HG02763 (cell line): ENCODE results near the gene HNRNPA2B1.

Experiments
- ATAC-seq: cut with Tn5 transposase; IDR thresholded peaks from one replicate; pipeline ENCODE4 v1.9.1; 2021; ENCODE audit warnings: mild to moderate bottlenecking, moderate library complexity; ENCODE audit not compliant: unreplicated experiment

HNRNPA2B1 gene

DNA sequence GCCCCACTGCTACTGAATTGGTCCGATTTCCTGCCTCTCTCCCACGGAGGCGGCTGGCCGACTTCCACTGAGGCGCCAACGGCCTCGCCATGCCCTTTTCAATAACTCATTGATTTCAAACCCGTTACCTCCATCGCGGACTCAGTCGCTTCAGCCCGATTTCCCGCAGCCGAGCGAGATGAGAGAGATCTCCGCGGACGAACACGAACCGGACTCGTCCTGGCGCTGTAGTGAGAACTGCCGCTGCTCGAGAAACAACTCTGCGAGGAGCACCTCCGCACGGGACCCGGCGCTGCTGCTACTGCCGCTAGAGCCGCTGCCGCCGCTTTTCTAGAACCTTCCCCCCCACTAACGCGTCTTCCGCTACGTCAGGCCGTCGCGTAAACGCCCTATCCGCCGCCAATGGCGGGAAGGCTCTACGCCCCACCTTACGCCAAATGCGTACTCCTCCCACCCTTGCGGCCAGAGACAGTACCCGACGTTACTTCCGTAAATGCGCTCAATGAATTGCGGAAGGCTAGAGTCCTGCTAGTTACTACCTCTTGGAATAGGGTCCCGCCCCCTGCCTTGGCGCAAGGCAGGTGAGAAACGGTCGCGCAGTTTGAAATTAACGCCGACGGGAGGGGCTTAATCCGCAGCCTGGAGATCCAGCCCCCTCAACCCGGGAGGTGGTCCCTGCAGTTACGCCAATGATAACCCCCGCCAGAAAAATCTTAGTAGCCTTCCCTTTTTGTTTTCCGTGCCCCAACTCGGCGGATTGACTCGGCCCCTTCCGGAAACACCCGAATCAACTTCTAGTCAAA lies at the start of gene HNRNPA2B1:
TSS of gene HNRNPA2B1 (minus strand) at position 303 of the 803 bp plus-strand sequence. CDS start at position 134, 169 bp downstream.
- peak; percentile 68 for ATAC-seq

DNA sequence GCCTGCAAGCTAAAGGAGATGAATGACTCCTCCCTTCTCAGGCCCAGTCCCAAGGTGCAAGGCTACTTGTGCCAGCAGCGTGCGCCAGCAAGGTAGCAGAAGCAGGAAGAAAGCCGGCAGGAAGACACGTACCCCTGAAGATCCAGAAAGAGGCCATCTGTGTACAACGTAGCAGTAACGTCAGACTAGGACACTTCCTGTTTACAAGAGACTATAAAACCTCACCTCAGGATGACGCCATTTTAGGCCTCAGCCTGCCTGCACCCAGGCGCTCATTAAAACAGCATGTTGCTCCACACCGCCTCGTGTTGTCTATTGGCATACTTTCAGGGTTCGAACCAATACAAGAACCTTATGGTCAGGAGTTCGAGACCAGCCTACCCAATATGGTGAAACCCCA lies 49.7 kb upstream of the HNRNPA2B1 start:
- no peak for ATAC-seq

DNA sequence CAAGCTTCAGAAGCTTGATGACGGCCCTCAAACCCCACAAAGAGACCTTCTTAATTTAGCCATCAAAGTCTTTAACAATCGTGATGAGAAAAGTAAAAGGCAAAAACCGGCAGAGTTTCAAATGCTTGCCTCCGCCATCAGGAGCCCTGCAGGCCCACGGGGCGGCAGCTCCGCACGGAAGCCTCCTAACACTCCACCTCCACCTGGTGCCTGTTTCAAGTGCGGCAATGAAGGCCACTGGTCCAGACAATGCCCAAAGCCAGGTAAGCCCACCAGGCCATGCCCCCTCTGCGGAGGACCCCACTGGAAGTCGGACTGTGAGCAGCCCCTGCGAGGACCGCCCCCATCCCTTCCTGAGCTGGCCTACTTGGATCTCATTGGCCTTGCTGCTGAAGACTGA lies 44.6 kb upstream of the HNRNPA2B1 start:
- ATAC-seq = no peak

DNA sequence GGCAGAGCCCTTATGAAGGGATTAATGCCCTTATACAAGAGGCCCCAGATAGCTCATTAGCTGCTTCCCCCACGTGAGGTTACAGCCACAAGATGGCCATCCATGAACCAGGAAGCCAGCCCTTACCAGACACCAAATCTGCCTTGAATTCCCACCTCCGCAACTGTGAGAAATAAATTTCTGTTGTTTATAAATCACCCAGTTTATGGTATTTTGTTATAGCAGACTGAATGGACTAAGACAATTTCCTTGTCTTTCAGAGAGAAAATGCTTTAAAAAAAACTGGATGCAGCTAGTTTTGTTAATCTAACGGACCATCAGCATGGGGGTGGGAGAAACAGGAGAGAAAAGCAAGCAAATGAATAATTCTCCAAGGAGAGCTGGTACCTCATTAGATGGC lies 37.5 kb upstream of the HNRNPA2B1 start:
- ATAC-seq = no peak

DNA sequence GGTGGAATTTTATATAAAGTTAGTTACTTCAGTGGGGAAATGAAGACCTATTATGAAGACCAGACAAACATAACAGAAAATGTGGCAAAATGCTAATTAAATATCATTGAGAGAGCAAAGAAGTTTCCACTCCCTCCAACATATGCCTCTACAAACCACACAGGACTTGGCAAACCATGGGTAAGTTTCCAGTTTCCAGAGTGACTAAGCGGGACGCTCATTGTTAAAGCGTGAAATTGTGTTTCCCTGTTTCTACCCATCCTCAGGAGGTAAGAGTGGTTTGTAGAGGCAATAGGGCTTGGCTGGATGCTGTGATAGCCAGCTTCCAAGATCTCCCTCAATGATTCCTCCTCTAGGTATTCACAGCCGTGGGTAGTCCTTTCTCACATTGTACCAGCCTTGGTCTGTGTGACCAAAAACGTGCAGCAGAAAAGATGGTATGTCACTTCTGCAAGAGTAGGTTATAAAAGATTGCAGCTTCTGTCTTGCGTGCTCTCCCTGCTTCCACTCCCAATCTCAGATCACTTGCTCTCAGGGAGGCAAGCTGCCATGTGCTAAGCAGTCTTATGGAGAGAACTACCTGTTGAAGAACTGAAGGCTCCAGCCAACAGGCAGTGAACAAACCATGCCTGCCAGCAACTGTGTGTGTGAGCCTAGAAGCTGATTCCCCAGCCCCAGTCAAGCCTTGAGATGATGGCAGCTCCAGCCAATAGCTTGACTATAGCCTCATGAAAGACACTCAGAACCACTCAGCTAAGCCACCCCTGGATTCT lies 36.7 kb upstream of the HNRNPA2B1 start:
- no peak for ATAC-seq

DNA sequence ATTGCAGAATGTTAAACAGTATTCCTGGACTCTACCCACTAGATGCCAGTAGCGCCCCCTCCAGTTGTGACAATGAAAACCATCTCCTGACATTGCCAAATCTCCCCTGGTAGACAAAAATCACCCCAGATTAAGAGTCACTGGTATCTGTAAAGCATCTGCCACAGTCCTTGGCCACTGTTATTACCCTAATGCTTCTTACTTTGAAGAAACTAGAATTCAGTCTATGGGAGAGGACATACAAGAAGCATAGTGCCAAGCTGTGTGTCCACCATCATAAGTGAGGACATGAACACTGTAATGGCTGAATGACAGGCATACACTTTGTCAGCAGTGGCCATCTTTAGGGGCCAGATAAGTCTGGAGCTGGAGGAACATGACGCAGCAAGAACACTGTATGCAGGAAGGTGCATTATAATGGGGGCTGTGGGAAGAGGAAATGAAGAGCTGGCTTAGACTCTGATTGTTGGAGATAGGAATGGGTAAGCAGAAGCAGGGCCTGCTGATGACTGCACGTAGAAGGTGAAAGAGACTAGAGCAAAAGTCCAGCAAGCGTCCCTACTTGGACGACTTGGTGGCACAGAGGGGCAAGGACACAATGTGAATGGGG lies 33.5 kb upstream of the HNRNPA2B1 start:
- ATAC-seq = no peak

DNA sequence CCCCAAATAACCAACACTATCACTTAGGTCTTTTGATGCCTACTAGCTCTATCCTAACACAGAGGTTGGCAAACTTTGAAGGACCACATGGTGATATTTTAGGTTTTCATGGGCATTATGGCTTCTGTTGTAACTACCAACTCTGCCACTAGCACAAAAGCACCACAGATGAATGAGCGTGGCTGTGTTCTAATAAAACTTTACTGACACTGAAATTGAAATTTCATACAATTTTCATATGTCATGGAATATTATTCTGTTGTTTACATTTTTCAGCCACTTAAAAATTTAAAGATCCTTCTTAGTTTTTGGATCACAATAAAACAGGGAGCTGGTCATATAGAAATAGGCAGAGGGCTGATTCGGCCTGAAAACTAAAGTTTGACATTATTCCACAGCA lies 27.4 kb upstream of the HNRNPA2B1 start:
- no peak for ATAC-seq

DNA sequence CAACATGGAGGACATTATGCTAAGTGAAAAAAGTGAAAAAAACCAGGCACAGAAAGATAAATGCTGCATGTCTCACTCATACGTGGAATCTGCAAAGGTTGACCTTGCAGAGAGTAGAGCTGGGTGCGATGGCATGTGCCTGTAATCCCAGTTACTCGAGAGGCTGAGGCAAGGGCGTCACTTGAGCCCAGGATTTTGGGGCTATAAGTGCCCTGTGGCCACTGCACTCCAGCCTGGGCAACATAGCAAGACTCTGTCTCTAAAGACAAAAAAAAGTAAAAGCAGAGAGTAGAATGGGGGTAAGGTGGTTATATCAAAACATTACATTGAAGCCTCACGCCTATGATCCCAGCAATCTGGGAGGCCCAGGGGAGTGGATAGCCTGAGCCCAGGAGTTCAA lies 23.8 kb upstream of the HNRNPA2B1 start:
- ATAC-seq = no peak

DNA sequence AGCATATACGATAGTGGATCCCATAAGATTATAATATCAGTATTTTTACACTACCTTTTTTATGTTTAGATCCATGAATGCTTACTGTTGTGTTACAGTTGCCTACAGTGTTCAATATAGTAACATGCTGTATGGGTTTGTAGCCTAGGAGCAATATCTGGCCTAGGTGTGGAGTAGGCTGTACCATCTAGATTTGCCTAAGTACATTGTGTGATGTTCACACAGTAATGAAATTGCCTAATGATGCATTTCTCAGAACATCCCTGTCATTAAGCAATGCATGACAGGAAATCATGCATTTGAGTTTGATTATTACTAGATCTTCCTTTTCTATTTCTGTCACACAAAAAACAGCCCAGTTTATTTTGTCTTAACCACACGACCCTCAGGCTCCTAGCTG lies 15.5 kb upstream of the HNRNPA2B1 start:
- ATAC-seq = no peak

DNA sequence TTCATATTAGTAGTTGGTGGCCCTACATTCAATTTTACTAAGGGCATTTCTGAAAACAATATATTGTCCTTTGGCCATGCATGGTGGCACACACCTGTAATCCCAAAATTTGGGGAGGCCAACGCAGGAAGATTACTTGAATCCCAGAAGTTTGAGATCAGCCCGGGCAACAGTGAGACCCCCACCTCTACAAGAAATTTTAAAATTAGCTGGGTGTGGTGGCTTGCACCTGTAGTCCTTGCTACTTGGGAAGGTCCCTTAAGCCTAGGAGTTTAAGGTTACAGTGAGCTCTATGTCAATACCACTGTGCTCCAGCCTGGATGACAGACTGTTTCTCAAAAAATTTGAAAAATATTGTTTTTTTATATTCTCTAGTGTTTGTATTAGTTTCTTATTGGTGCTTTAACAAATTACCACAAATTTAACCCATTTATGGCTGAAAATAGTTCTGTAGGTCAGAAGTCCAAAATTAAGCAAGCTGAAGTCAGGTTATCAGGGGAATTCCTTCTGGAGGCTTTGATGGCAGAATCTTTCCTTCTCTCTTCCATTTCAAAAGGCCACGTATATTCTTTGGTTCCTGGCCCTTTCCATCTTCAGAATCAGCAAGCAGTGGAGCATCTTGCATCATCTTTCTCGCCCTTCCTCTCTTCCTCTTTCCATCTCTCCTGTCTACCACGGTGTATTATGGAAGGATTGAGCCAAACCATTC lies 13.4 kb upstream of the HNRNPA2B1 start:
- no peak for ATAC-seq

DNA sequence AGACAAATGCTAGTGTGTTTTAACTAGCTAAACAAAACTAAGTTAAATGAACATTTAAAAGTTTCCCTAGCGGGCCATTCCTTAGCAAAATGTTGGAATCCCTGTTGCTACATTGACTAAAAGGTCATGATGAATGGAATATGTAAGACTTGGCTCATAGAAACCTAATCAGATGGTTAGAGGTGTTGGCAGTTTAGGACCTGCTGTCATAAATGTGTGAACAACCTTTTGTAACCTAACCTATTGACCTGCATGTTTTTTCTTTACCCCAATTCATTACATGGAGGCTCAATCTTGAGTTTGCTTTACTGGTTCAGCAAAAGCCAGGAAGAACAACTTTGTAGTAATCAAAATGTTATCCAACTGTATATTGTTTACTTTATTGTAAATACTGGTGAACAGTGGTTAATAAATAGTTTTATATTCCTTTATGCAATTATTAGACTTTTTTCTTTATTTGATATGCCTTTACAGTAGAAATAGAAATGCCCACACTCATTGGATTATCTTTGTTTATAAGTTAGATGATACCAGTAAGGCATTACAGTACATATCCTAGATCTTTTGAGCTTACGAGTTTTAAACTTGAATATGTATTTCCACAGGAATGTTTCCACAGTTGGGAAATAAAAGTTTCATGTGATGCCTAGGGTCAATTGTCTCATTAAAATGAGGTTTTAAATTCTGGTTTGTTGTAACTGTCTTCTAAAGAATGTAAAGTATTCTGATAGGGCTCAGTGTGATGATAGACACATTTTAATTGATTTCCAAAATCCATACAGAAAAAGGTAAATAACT lies 12.6 kb upstream of the HNRNPA2B1 start:
- no peak for ATAC-seq

DNA sequence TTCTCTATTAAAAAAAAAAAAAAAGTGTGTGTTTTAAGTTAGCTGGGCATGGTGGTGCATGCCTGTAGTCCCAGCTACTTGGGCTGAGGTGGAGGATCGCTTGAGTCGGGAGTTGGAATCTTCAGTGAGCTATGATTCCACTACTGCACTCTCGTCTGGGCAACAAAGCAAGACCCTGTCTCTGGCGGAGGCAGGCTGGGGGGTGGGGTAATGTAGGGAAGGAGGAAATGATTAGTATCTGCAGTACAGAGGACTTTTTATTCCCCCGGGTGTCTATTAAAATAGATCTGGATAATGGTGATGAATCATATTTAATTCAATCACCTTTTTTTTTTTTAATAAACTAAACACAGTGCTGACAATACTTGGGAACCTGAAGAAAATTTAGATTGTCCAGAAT lies 7.5 kb upstream of the HNRNPA2B1 start:
- ATAC-seq = no peak

DNA sequence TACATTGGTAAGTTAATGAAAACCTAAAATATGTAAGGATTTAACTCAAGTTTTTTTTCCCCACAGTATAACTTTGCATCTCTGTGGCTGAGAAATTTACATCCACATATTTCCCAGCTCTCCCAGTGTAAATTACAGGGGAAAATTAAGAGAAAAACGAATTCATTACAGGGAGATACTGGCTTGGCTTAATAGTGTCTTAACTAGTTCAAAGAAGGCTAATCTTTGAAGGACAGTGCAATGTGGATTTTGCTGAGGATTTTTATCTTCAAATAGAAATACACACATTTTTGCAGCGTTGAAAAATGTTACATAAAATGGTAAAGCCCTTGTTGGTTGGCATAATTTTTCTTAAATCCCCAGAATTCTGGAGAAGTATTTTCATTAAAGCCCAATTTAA lies 2.5 kb upstream of the HNRNPA2B1 start:
- ATAC-seq = no peak

DNA sequence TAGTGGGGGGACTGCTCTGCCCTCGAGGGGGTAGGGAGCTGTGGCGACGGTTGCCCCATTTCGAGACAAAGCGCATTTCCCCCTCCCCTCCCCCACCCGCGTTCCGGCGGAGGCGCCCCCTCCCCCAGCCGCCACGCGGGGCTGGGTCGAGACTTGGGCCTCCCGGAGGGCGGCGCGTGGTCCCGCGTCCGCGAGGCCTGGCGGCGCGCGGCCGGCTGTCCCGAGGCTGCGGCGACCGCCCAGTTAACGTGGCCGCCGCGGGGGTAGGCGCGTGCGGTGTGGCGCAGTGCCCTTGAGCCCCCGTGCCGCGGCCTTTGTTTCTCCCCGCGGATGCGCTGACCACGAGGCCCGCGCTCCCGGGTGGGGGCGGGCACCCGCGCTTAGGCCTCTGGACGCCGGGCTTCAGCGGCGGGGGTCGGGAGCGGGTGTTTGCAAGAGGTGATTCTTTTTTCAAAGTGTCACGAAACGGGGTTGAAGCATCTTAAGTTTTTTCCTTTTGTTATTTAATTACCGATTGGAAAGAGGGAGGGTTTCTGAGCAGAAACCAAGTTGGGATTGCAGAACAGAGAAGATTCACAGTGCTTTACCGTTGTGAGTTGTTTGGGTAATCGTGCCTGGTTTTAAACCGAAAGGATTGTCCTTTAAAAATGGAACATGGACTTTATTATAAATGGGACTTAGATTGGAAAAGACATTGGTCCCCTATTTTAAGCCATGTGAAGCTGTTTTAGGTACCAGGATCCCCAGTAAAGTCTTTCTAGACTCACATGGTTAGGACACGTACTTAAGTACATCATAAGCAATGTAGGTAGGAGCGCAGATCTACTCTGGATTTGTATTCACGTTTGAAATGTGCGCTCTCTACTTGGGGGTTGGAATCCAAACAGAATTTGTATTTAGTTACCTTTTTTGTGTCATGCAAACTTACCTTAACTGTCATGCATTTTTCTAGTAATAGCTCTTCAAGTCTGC lies 1.8 kb upstream of the HNRNPA2B1 start:
- no peak for ATAC-seq

DNA sequence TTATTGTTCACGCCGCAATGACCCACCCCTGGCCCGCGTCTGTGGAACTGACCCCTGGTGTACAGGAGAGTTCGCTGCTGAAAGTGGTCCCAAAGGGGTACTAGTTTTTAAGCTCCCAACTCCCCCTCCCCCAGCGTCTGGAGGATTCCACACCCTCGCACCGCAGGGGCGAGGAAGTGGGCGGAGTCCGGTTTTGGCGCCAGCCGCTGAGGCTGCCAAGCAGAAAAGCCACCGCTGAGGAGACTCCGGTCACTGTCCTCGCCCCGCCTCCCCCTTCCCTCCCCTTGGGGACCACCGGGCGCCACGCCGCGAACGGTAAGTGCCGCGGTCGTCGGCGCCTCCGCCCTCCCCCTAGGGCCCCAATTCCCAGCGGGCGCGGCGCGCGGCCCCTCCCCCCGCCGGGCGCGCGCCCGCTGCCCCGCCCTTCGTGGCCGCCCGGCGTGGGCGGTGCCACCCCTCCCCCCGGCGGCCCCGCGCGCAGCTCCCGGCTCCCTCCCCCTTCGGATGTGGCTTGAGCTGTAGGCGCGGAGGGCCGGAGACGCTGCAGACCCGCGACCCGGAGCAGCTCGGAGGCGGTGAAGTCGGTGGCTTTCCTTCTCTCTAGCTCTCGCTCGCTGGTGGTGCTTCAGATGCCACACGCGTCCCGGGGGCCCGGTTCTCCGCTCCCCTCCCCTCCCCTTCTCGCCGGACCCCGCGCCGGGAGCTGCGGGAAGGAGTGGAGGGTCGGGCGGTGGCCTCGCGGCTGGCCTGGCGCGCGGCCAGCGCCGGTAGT lies 887 bp upstream of the HNRNPA2B1 start, which contains the start of gene CBX3:
TSS of gene CBX3 (plus strand) at position 499 of the 772 bp plus-strand sequence. CDS start 1,254 bp downstream, outside the sequence.
- peak; percentile 45 for ATAC-seq

DNA sequence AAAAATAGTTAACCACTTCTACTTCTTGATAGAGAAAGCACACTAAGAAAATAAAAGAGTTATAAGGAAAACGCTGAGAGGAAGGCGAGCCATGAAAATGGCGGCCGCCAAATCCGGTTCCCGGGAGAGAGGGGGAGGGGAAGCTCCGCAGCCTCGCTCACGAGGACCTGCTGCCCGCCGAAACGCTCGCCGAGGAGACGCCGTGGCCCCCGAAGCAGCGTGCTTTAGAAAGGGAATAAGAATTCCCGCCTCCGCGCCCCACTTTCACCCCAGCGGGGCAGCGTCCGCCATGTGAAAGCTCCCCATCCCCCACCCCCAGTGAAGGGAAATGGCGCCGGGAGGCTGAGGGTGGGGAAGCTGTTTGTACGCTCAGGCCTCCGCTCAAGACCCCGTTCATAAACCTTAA lies 505 bp downstream of the HNRNPA2B1 start:
- no peak for ATAC-seq

DNA sequence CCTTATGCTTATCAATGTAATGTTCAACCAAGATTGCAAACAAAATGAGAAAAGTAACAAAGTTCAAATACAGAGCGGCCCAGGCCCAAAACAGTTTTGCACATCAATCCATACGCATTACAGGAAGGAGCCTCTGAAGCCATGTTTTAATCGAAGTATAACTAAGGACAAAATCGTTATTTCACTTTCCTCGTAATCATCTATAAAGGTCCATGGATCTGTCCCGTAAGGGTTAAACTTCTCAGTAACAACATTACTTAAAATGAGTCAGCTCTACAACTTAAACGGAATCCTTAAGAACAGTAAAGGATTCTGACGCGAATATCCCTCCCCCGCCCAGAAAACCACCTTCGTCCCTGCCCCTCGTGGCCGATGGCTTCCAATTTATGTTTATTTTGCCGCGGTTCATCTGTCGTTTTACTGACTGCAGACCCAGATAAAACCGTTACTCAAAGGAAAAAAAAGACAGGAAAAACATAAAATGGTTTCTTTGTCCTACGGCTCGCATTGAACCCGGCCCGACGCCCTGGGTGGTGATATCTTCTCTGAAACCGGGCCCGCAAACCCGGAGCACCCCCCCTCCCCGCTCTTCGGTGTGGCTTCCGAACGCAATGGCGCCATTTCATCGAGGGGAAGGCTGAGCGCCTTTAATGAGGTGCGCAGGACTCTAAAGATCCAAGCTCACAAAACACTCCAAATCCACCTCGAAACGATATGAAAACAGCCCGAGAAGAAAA lies 1.1 kb downstream of the HNRNPA2B1 start:
- ATAC-seq = no peak

DNA sequence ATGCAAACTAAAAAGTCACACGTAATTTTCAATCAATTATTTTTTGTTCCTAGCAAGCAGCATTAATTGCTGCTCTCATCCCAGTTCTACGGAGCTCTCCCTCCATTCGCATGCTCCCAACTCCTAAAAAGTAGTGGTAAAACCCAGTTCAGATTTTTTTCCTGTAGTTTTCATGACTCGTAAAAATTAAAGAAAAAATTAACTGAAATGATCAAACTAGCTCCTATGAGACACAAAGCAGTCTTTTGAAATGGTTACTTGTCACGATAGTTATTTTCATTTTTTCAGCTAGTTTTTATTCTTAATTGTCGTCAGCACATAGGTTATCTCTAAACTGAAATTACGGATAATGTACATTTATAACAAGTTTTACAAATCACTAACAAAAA lies 1.8 kb downstream of the HNRNPA2B1 start:
- ATAC-seq = no peak
